Measurements from ENCODE around the gene LRP4.
"Not testable (repeated sequence)": the region's sequence is repeated elsewhere in the genome, so short reads cannot be mapped to it uniquely, and the experiment has no call there.

The LRP4 gene

GRCh38 chr11:46918083-46918787 lies at the start of gene LRP4:
Gene LRP4 (minus strand): TSS chr11:46918550. CDS start chr11:46918379, 171 bp downstream.
- DNase-seq (ENCODE audit: low spot score), result peak; percentile 68

DNA sequence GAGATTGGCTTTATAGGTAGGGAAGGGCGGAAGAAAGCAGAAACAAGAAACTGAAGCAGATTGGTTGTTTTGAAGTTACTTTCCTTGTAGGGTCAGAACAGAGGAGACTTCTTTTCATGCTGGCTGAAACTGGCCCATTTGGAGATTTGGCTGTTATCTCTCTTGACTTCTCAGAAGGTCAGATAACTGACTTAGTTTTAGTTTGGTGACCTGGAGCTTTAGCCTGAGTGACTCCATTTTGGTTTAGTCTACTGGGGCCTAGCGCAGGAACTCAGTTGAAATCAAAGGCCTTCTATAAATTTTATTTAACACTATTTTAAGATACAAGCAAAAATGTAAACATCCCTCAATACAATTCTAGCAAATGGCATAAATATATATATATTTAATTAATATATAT lies 49.6 kb upstream of the LRP4 start:
- no peak for DNase-seq (ENCODE audit: low spot score)

DNA sequence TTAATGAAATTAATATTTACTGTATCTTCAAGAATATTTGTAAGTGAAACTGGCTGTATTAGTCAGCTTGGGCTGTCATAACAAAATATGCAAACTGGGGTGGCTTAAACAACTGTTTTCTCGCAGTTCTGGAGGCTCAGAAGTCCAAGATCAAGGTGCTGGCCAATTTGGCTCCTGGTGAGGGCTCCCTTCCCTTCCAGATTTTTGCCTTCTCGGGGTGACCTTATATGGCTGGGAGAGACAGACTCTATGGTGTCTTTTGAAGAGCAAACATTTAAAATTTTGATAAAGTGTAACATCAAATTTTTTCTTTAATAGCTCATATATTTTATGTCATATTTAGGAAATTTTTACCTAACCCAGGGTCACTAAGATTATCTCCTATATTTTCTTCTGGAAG lies 48.4 kb upstream of the LRP4 start:
- no peak for DNase-seq (ENCODE audit: low spot score)

DNA sequence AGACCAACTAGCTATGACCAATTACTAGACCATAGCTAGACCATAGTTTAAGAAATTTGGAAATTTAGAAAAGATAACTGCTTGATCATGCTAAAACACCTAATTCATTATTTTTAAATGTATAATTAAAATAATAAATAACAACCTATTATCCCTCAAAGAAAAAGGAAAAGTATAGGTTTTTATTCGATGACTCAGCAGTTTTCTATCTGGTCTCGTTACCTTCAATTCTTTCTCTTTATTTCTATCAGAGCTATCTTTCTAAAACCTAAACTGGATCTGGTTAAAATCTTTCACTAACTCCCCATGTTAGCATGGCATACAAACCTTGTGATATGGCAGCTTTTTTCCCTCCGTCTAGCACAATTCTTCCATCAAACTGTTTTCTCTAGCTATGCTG lies 45.5 kb upstream of the LRP4 start:
- no peak for DNase-seq (ENCODE audit: low spot score)

DNA sequence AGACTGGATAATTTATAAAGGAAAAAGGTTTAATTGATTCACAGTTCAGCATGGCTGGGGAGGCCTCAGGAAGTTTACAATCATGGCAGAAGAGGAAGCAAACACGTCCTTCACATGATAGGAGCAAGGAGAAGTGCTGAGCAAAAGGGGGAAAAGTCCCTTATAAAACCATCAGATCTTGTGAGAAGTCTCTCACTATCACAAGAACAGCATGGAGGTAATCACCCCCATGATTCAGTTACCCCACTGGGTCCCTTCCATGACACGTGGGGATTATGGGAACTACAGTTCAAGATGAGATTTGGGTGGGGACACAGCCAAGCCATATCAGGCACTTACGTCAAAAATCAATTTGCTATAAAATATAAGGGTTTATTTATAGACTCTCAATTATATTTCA lies 43.5 kb upstream of the LRP4 start:
- DNase-seq (ENCODE audit: low spot score), result not testable (repeated sequence)

DNA sequence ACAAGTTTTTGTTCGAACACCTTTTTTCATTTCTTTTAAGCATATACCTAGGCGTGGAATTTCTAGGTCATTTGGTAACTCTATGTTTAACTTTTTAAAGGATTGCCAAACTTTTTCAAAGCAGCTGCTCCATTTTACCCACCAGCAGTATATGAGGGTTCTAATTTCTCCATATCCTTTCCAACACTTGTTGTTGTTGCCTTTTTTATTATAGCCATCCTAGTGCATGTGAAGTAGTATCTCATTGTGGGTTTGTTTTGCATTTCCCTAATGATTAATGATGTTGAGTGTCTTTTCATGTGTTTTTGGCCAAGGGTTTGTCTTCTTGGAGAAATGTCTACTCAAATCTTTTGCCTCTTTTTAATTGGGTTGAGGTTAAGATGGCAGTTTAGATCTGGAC lies 42.7 kb upstream of the LRP4 start:
- DNase-seq (ENCODE audit: low spot score), result no peak

- no peak for DNase-seq (ENCODE audit: low spot score)
Observed at GRCh38 chr11:46958777-46959176, 40.4 kb upstream of the LRP4 start.

GRCh38 chr11:46953093-46953492 lies 34.7 kb upstream of the LRP4 start:
- no peak for DNase-seq (ENCODE audit: low spot score)

- no peak for DNase-seq (ENCODE audit: low spot score)
Observed at GRCh38 chr11:46952553-46952952, 34.2 kb upstream of the LRP4 start.

GRCh38 chr11:46951864-46952263 lies 33.5 kb upstream of the LRP4 start:
- DNase-seq (ENCODE audit: low spot score), result no peak

- no peak for DNase-seq (ENCODE audit: low spot score)
Observed at GRCh38 chr11:46949297-46949696, 30.9 kb upstream of the LRP4 start.

DNA sequence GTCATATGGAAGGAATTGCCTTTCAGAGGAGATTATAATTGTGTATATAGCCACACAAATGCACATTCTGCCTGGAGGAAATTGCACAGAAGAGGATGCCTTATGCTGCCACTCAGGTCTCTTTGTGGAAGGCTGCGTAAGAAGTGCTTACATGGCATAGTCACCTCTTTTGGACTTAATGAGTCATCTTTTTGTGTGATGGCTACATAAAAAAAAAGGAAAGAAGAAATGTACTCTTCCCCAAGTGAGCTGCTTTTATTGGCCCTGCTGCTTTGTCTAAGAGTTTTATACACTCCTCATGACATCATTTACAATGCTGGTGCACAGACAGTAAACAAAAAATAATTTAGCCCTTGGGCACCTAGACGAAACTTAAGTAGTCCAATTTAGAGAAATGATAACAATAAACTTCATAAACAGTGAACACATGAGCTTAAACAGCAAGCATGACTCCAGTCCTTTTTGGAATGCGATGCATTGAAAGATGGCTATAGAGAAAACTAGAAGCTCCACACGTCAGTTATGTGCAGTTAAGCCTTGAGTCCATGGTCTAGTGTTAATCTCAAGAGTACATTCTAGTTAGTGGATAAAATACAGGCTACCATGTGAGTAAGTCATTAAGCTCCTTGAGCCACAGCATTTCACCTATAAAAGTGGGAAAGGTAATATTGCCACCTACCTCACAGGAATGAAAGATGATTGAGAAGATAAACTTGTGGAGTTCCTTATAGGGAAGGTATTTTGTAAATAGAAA lies 30.2 kb upstream of the LRP4 start:
- DNase-seq (ENCODE audit: low spot score), result no peak

- no peak for DNase-seq (ENCODE audit: low spot score)
Observed at GRCh38 chr11:46947399-46948077, 29.2 kb upstream of the LRP4 start.

DNA sequence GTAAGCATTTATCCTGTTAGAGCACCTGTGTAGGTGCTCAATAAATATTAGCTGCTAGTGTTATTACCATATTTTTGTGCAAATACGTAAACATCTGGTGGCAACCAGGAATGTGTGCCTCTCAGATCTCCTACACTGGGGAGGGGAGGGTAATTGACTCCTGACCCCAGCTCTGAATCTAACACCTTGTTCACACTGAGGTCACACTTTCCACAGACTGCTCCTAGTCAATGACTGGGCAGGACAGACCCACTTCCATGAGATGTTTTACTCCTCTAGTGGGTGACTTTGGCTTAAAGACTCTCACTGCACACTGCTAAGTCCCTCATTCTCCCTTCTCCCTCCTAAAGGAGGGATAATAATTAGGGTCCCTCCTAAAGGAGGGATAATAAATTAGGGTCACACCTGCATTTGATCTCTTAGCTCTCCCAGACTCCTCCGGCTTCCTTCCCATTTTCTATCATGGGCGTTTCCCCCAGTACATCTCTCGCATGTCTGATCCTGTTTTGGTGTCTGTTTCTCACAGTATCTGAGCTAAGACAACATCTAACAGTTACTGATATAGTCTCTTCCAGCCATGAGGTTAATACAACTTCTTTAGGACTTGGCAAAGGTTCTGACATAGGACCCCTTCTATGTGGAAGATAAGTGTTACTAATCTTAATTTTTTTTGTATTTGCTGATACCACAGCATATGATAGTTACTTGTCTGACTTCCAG lies 26.2 kb upstream of the LRP4 start:
- no peak for DNase-seq (ENCODE audit: low spot score)

- no peak for DNase-seq (ENCODE audit: low spot score)
Observed at GRCh38 chr11:46942172-46942571, 23.8 kb upstream of the LRP4 start.

DNA sequence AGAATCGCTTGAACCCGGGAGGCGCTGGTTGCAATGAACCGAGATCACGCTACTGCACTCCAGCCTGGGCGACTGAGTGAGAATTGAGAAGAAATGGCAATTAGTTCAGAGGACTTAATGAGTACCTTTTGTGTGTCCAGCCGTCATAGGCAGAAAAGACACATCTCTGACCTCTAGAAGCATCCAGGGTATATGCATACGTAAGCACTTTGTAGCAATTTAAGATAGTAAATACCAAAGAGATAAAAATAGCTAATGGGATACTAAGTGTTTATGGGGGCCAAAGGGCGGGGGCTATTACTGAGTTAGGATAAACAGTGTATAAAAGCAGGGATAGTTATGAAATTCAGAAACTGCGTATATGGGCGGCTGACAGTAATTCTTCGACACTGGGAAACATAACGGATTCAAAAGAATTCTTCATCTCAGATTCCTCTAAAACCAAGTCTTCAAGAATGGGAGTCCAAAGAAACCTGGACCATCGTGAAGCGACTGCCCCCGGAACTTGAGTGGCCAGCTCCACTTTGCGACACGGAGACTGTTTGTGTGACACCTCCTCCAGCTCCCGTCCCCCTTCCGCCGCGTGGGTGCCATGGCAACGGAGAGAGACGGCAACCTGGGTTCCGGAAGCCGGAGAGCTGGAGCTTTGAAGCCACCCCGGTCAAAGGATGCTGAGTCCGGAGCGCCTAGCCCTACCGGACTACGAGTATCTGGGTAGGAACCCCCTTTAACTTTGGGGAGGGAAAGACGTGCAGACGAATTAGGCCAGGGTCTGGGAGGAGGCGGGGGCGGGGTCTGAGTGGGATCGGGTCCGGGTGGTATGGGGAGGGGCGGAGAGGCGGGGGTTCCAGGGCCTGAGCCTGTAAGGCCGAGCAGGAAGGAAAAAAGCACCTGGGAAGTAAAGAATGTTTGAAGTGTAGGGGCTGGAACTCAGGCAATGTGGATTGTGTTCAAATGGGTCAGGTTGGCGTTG lies 18.1 kb upstream of the LRP4 start, which contains the start of gene CSTPP1:
CSTPP1 (plus strand) TSS at position 624 of the 973 bp plus-strand sequence; CDS start at position 669, 45 bp downstream.
- peak; percentile 94 for DNase-seq (ENCODE audit: low spot score)

DNA sequence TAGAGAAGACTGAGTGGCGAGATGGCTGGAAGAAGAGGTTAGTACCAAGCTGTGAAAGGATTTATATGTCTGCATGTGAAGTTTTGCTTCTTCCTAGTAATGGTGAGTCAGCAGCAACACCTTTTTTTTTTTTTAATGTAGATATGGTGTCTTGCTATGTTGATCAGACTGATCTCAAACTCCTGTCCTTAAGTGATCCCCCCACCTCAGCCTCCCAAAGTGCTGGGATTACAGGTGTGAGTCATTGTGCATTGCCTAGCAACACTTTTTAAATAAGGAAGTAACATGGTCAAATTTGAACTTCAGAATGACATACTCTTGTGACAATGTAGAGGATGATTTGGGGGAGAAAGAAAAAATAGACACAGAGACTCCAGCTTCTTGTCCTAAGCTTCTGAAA lies 11.7 kb upstream of the LRP4 start:
- no peak for DNase-seq (ENCODE audit: low spot score)

- not testable (repeated sequence) for DNase-seq (ENCODE audit: low spot score)
Observed at GRCh38 chr11:46928701-46929100, 10.4 kb upstream of the LRP4 start.

GRCh38 chr11:46927928-46928327 lies 9.6 kb upstream of the LRP4 start:
- DNase-seq (ENCODE audit: low spot score), result not testable (repeated sequence)

GRCh38 chr11:46920755-46921154 lies 2.4 kb upstream of the LRP4 start:
- DNase-seq (ENCODE audit: low spot score), result no peak
